ENCODE results near the gene KCNJ10.

The KCNJ10 gene

GRCh38 chr1:160074865-160075264, 4.9 kb upstream of the KCNJ10 start:
- no peak for TF ChIP-seq FOXM1 (IDR thresholded peaks at IDR 0.05; ENCODE audit: borderline replicate concordance, low read depth)
- no peak for TF ChIP-seq RAD21 (IDR thresholded peaks at IDR 0.05; ENCODE audit: low read depth)
- TF ChIP-seq ZBTB7A (IDR thresholded peaks at IDR 0.05; ENCODE audit: low read depth), result no peak
- TF ChIP-seq CEBPB (IDR thresholded peaks at IDR 0.05), result no peak
- TF ChIP-seq CREB1 (IDR thresholded peaks at IDR 0.05; ENCODE audit: low read depth), result no peak
- no peak for TF ChIP-seq EP300 (IDR thresholded peaks at IDR 0.05; ENCODE audit: borderline replicate concordance)
- no peak for TF ChIP-seq EGR1 (IDR thresholded peaks at IDR 0.05)
- no peak for TF ChIP-seq NFIC (IDR thresholded peaks at IDR 0.05)
- TF ChIP-seq YY1 (IDR thresholded peaks at IDR 0.05; ENCODE audit: low read depth), result no peak
- TF ChIP-seq TAF1 (IDR thresholded peaks at IDR 0.05; ENCODE audit: low read depth), result no peak
- TF ChIP-seq TEAD4 (IDR thresholded peaks at IDR 0.05), result no peak

- TF ChIP-seq TEAD4 (IDR thresholded peaks at IDR 0.05) (no peak), USF1 (IDR thresholded peaks at IDR 0.05) (no peak), CREB1 (IDR thresholded peaks at IDR 0.05; ENCODE audit: low read depth) (no peak), EP300 (IDR thresholded peaks at IDR 0.05; ENCODE audit: borderline replicate concordance) (no peak), TCF12 (IDR thresholded peaks at IDR 0.05; ENCODE audit: low read depth) (no peak), NFIC (IDR thresholded peaks at IDR 0.05) (no peak)
Measured at GRCh38 chr1:160071289-160071688, 1.3 kb upstream of the KCNJ10 start.

GRCh38 chr1:160070243-160071163, 543 bp upstream of the KCNJ10 start:
- TF ChIP-seq CEBPB (IDR thresholded peaks at IDR 0.05) (no peak), TCF12 (IDR thresholded peaks at IDR 0.05; ENCODE audit: low read depth) (no peak), USF1 (IDR thresholded peaks at IDR 0.05) (no peak), REST (IDR thresholded peaks at IDR 0.05; ENCODE audit: low read depth) (no peak), NFIC (IDR thresholded peaks at IDR 0.05) (no peak), MAX (IDR thresholded peaks at IDR 0.05) (0 out of 2 replicates have a peak, but pooled peaks have one; percentile 20), TAF1 (IDR thresholded peaks at IDR 0.05; ENCODE audit: low read depth) (no peak), EP300 (IDR thresholded peaks at IDR 0.05; ENCODE audit: borderline replicate concordance) (no peak)

- TF ChIP-seq REST (IDR thresholded peaks at IDR 0.05; ENCODE audit: low read depth) (no peak), TCF12 (IDR thresholded peaks at IDR 0.05; ENCODE audit: low read depth) (no peak), MAX (IDR thresholded peaks at IDR 0.05) (no peak), FOXM1 (IDR thresholded peaks at IDR 0.05; ENCODE audit: borderline replicate concordance, low read depth) (no peak), TAF1 (IDR thresholded peaks at IDR 0.05; ENCODE audit: low read depth) (no peak), ZBTB7A (IDR thresholded peaks at IDR 0.05; ENCODE audit: low read depth) (no peak), USF1 (IDR thresholded peaks at IDR 0.05) (no peak), EP300 (IDR thresholded peaks at IDR 0.05; ENCODE audit: borderline replicate concordance) (no peak), CEBPB (IDR thresholded peaks at IDR 0.05) (no peak), CREB1 (IDR thresholded peaks at IDR 0.05; ENCODE audit: low read depth) (no peak), EGR1 (IDR thresholded peaks at IDR 0.05) (no peak), NFIC (IDR thresholded peaks at IDR 0.05) (no peak), YY1 (IDR thresholded peaks at IDR 0.05; ENCODE audit: low read depth) (no peak), TEAD4 (IDR thresholded peaks at IDR 0.05) (no peak), RAD21 (IDR thresholded peaks at IDR 0.05; ENCODE audit: low read depth) (no peak)
Measured at GRCh38 chr1:160068225-160068624, 1.7 kb downstream of the KCNJ10 start.
